ENCODE measurements around the gene COG5. TPM values are rescaled to one million over a fixed set of nuclear protein-coding genes. Genes with fewer than 3 reads are reported as not detected.

COG5 gene
- total and polyA plus RNA-seq, 2 experiments from 2014 or later, result 15.8 to 53.5 TPM

DNA sequence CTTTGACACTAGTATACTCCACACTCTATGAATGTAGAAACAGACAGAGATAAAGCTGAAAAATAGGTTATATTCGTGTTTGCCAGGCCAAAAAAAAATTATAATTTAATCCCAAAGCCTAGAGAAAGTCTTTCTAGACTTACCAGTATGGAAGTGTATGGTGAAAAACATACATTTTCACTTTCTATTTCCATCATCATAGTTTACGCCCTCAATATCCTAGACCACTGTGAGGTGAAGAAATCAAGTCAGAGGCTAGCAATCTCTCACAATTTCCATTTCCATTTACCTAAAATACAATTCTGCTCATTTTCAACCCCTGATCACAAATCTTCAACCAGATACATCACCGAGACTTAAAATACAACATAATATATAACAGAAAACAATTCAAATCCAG is 77.7 kb downstream of the COG5 start:
- TF ChIP-seq EZH2phosphoT487 (IDR thresholded peaks at IDR 0.05; ENCODE audit: low read depth, severe bottlenecking, unreplicated experiment) (no peak), EZH2 (IDR thresholded peaks at IDR 0.05; ENCODE audit: borderline replicate concordance) (no peak)
- TF ChIP-seq, protein P1, sequence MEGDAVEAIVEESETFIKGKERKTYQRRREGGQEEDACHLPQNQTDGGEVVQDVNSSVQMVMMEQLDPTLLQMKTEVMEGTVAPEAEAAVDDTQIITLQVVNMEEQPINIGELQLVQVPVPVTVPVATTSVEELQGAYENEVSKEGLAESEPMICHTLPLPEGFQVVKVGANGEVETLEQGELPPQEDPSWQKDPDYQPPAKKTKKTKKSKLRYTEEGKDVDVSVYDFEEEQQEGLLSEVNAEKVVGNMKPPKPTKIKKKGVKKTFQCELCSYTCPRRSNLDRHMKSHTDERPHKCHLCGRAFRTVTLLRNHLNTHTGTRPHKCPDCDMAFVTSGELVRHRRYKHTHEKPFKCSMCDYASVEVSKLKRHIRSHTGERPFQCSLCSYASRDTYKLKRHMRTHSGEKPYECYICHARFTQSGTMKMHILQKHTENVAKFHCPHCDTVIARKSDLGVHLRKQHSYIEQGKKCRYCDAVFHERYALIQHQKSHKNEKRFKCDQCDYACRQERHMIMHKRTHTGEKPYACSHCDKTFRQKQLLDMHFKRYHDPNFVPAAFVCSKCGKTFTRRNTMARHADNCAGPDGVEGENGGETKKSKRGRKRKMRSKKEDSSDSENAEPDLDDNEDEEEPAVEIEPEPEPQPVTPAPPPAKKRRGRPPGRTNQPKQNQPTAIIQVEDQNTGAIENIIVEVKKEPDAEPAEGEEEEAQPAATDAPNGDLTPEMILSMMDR (IDR thresholded peaks at IDR 0.05; ENCODE audit: poor library complexity), result no peak
- 94% methylated on average over 3 of the region's 3 CpGs for WGBS (ENCODE audit: low lambda C conversion rate, missing lambda C conversion rate)
- H3K4me2 ChIP-seq, result no peak overlapping the region
- no peaks in the 10 kb centered on the region for H4K20me1 ChIP-seq (ENCODE audit: insufficient read depth, poor library complexity, severe bottlenecking)
- no peaks in the 10 kb centered on the region for H3K79me2 ChIP-seq
- no peak overlapping the region for H3K27ac ChIP-seq
- no peaks in the 10 kb centered on the region for H3K9me2 ChIP-seq (replicated peaks; ENCODE audit: insufficient read depth)
- no peaks in the 10 kb centered on the region for H3K27me3 ChIP-seq
- H2AFZ ChIP-seq, result no peak overlapping the region
- no peak overlapping the region for H3K4me3 ChIP-seq
- no peaks in the 10 kb centered on the region for H3K36me3 ChIP-seq (replicated peaks; ENCODE audit: insufficient read depth, low read depth)
- no peaks in the 10 kb centered on the region for H3K4me1 ChIP-seq (ENCODE audit: insufficient read depth)
- DNase-seq (ENCODE audit: low spot score), result no peak
- H3K9me3 ChIP-seq (ENCODE audit: low read depth), result no peaks in the 10 kb centered on the region

DNA sequence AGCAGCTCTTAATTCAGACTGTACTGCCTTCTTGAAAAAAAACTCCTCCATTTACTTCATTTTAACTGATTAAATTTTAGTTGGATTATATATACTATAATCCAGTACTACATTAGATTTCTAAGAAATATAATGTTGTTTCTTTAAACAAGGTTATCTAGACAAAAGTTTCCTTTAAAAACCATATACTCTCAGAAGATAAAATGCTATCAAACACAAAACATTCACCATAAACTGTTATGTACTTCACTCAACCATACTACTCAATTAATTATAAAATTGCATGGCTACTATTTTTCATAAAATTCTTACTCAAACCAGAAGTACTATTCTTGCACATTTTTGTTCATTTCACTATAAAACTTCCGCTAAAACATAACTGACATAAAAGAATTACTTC is 81.1 kb downstream of the COG5 start:
- Histone ChIP-seq H3K79me2 (no peaks in the 10 kb centered on the region), H3K36me3 (replicated peaks; ENCODE audit: insufficient read depth, low read depth) (no peaks in the 10 kb centered on the region), H3K27ac (no peak overlapping the region), H3K9me3 (ENCODE audit: low read depth) (no peaks in the 10 kb centered on the region), H3K4me1 (ENCODE audit: insufficient read depth) (no peaks in the 10 kb centered on the region), H3K9me2 (replicated peaks; ENCODE audit: insufficient read depth) (no peaks in the 10 kb centered on the region), H2AFZ (no peak overlapping the region), H3K4me2 (no peak overlapping the region), H3K27me3 (no peaks in the 10 kb centered on the region), H3K4me3 (no peak overlapping the region), H4K20me1 (ENCODE audit: insufficient read depth, poor library complexity, severe bottlenecking) (no peaks in the 10 kb centered on the region)
- DNase-seq (ENCODE audit: low spot score), result no peak
- TF ChIP-seq, protein P1 (IDR thresholded peaks at IDR 0.05; ENCODE audit: poor library complexity), result no peak
- no peak for TF ChIP-seq EZH2 (IDR thresholded peaks at IDR 0.05; ENCODE audit: borderline replicate concordance)
- TF ChIP-seq EZH2phosphoT487 (IDR thresholded peaks at IDR 0.05; ENCODE audit: low read depth, severe bottlenecking, unreplicated experiment), result no peak
- WGBS (ENCODE audit: low lambda C conversion rate, missing lambda C conversion rate), result 100% methylated on average over 1 of the region's 1 CpG

DNA sequence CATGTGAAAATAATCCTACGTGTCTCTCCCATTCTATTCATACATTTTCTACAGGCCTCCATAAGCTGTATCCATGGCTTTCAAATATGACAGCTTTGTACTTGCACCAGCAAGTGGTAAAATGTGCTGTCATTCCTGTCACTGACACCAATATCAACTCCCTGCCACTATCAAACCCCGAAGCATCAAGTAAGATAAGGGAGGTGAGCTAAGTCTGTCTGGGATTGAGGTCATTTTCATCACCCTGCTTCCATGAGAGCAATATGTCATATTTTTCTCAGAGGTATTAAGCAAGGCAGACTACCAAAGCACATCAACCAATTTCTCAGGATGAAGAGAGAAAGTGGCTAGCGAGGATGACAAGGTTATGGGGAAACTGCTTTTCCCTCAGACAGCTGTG is 82.8 kb downstream of the COG5 start:
- Histone ChIP-seq H3K9me2 (replicated peaks; ENCODE audit: insufficient read depth) (no peaks in the 10 kb centered on the region), H4K20me1 (ENCODE audit: insufficient read depth, poor library complexity, severe bottlenecking) (no peaks in the 10 kb centered on the region), H3K4me1 (ENCODE audit: insufficient read depth) (no peaks in the 10 kb centered on the region), H2AFZ (no peak overlapping the region), H3K36me3 (replicated peaks; ENCODE audit: insufficient read depth, low read depth) (no peaks in the 10 kb centered on the region), H3K79me2 (no peaks in the 10 kb centered on the region), H3K4me3 (no peak overlapping the region), H3K9me3 (ENCODE audit: low read depth) (no peaks in the 10 kb centered on the region), H3K27me3 (no peaks in the 10 kb centered on the region), H3K27ac (no peak overlapping the region), H3K4me2 (no peak overlapping the region)
- TF ChIP-seq, protein P1 (IDR thresholded peaks at IDR 0.05; ENCODE audit: poor library complexity), result no peak
- TF ChIP-seq EZH2phosphoT487 (IDR thresholded peaks at IDR 0.05; ENCODE audit: low read depth, severe bottlenecking, unreplicated experiment) (no peak), EZH2 (IDR thresholded peaks at IDR 0.05; ENCODE audit: borderline replicate concordance) (no peak)
- WGBS (ENCODE audit: low lambda C conversion rate, missing lambda C conversion rate), result 78% methylated on average over 3 of the region's 3 CpGs
- no peak for DNase-seq (ENCODE audit: low spot score)

DNA sequence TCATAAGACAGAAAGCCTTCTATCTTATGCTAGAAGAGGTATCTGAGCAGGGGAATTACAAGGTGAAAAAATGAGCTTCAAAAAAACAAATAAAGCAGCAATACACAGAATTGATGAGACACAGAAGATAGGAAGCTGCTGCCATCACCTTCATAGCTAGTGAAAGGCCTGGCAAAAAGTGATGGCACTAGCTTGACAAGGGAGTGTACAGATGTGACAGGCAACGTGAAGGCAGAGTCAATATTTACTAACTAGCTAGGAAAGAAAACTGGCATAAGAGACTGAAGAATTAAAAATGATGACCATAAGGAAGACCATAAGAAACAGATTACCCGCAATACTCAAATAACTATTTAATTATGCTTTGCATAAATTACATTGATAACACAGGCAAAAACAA is 84.4 kb downstream of the COG5 start:
- Histone ChIP-seq H3K36me3 (replicated peaks; ENCODE audit: insufficient read depth, low read depth) (no peaks in the 10 kb centered on the region), H3K9me2 (replicated peaks; ENCODE audit: insufficient read depth) (no peaks in the 10 kb centered on the region), H4K20me1 (ENCODE audit: insufficient read depth, poor library complexity, severe bottlenecking) (no peaks in the 10 kb centered on the region), H3K79me2 (no peaks in the 10 kb centered on the region), H3K9me3 (ENCODE audit: low read depth) (no peaks in the 10 kb centered on the region), H3K4me1 (ENCODE audit: insufficient read depth) (no peaks in the 10 kb centered on the region), H3K27ac (no peak overlapping the region), H2AFZ (no peak overlapping the region), H3K27me3 (no peaks in the 10 kb centered on the region), H3K4me3 (no peak overlapping the region), H3K4me2 (no peak overlapping the region)
- WGBS (ENCODE audit: low lambda C conversion rate, missing lambda C conversion rate), result 74% methylated on average over 2 of the region's 2 CpGs
- TF ChIP-seq EZH2phosphoT487 (IDR thresholded peaks at IDR 0.05; ENCODE audit: low read depth, severe bottlenecking, unreplicated experiment), result no peak
- no peak for TF ChIP-seq EZH2 (IDR thresholded peaks at IDR 0.05; ENCODE audit: borderline replicate concordance)
- TF ChIP-seq, protein P1 (IDR thresholded peaks at IDR 0.05; ENCODE audit: poor library complexity), result no peak
- DNase-seq (ENCODE audit: low spot score), result no peak
